Breast epithelium (tissue), 3 donors: ENCODE data around the gene ALKBH4.

Source experiments
- POLR2A ChIP-seq: fragments of 450-650 bp; IDR thresholded peaks from one replicate; pipeline ENCODE4 v1.6.1; 2016; ENCODE audit warnings: antibody characterized with exemption, mild to moderate bottlenecking, moderate library complexity
- POLR2AphosphoS5 ChIP-seq, 3 donors: sonication (generic); formaldehyde crosslinking; IDR thresholded peaks; one replicate each; pipeline ENCODE4 v1.6.1; 2017; ENCODE audit warnings: antibody characterized with exemption in 3 of 3

DNA sequence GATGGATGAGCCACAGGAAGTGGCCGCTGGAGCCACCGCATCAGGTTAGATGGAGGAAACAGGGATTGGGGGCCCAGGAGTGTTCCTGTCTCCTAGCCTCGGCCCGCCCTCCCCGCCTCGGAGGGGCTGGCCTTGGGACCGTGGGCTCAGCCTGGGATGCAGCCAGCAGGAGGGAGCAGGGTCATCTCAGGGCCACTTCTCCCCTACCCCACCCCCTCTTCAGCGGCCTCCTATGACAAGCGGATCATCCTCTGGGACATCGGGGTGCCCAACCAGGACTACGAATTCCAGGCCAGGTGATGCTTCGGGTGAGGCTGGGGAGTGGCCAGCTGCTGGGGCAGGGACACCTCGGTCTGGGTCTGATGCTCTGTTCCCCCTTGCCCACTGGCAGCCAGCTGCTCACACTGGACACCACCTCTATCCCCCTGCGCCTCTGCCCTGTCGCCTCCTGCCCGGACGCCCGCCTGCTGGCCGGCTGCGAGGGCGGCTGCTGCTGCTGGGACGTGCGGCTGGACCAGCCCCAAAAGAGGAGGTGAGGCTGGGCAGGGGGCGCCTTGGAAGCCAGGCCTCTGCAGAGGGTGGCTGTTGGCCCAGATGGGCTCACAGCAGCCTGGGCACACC, 4.8 kb upstream of the ALKBH4 start:
- TF ChIP-seq POLR2AphosphoS5 (IDR thresholded peaks at IDR 0.05) (no peak), POLR2A (no peak)
